Measurements from ENCODE around the gene TGFBR3. TPM values are rescaled to one million over a fixed set of nuclear protein-coding genes. Genes with fewer than 3 reads are reported as not detected.

TGFBR3 gene
- total RNA-seq, 1 experiment from 2014 or later, result 2.4 TPM

DNA sequence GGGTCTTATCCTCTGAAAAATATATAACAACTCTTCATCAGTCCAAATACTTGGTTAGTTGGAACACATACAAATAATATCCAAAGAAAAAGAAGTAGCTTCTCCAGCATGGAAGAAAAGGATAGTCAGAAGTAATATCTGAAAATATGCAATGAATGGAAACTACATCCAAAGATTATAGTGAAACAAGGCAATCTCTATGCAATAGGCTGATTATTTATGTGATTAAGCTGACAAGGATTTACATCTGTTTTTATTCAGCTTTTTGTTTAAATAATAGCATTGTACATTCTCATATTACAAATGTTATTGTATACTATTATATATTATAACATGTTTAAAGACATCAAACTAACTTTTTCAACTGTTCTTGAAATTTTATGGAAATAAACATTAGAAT, 15.3 kb upstream of the TGFBR3 start:
- Histone ChIP-seq H3K9ac (ENCODE audit: extremely low read depth, insufficient read length, low read length) (no peak overlapping the region), H2BK20ac (ENCODE audit: low read depth, low read length, poor library complexity, severe bottlenecking) (no peak overlapping the region)
- no peaks in the 10 kb centered on the region for H3K9me3 Mint-ChIP-seq

More for the DNA sequence above, 15.3 kb upstream of the TGFBR3 start:
- H3K4me1 Mint-ChIP-seq, result no peaks in the 10 kb centered on the region
- Histone ChIP-seq H3K27ac (ENCODE audit: insufficient read length, low read depth, low read length) (no peak overlapping the region), H3K79me2 (ENCODE audit: insufficient read depth, low read length) (no peaks in the 10 kb centered on the region), H4K20me1 (ENCODE audit: control insufficient read depth, insufficient read depth, insufficient read length) (no peaks in the 10 kb centered on the region), H4K5ac (ENCODE audit: insufficient read length, low read depth, low read length) (no peak overlapping the region), H3K4me2 (ENCODE audit: insufficient read depth, insufficient read length, low read length) (no peak overlapping the region), H3K23me2 (ENCODE audit: insufficient read length, low read depth, low read length, poor library complexity, severe bottlenecking) (no peaks in the 10 kb centered on the region), H4K8ac (replicated peaks; ENCODE audit: insufficient read length, low read depth, low read length) (no peak overlapping the region), H3K4ac (ENCODE audit: low read depth, low read length) (no peak overlapping the region), H2BK15ac (ENCODE audit: low read depth, low read length) (no peak overlapping the region), H3K9me3 (ENCODE audit: control insufficient read depth, low read depth, low read length) (no peaks in the 10 kb centered on the region), H2AK5ac (ENCODE audit: insufficient read length, low read length) (no peak overlapping the region), H2BK5ac (ENCODE audit: insufficient read length, low read length) (no peak overlapping the region), H3K14ac (ENCODE audit: insufficient read depth, low read length) (no peak overlapping the region), H3K18ac (ENCODE audit: insufficient read length, low read depth, low read length) (no peak overlapping the region), H2BK120ac (ENCODE audit: low read depth, low read length, poor library complexity, severe bottlenecking) (no peak overlapping the region), H3K27me3 (ENCODE audit: insufficient read depth, low read length) (no peaks in the 10 kb centered on the region), H3T11ph (ENCODE audit: low read length) (no peak overlapping the region), H3K79me1 (ENCODE audit: insufficient read depth, low read depth, low read length, poor library complexity, severe bottlenecking) (no peaks in the 10 kb centered on the region), H3K23ac (ENCODE audit: insufficient read length, low read depth, low read length) (no peak overlapping the region), H3K4me1 (ENCODE audit: insufficient read depth, low read length) (no peaks in the 10 kb centered on the region), H2AFZ (ENCODE audit: low read length) (no peak overlapping the region), H3K56ac (ENCODE audit: insufficient read length, low read depth, low read length) (no peak overlapping the region), H2BK12ac (ENCODE audit: insufficient read length, low read depth, low read length) (no peak overlapping the region), H4K91ac (ENCODE audit: insufficient read length, low read depth, low read length) (no peak overlapping the region)
- no peak for DNase-seq
- no peaks in the 10 kb centered on the region for H3K36me3 Mint-ChIP-seq (ENCODE audit: insufficient read depth in 1 of 3, low read depth in 3 of 3)
- no peaks in the 10 kb centered on the region for H3K27me3 Mint-ChIP-seq (ENCODE audit: low read depth)
- H3K27ac Mint-ChIP-seq, result no peak overlapping the region
- no peak overlapping the region for H3K4me3 Mint-ChIP-seq
- TF ChIP-seq, protein P1, sequence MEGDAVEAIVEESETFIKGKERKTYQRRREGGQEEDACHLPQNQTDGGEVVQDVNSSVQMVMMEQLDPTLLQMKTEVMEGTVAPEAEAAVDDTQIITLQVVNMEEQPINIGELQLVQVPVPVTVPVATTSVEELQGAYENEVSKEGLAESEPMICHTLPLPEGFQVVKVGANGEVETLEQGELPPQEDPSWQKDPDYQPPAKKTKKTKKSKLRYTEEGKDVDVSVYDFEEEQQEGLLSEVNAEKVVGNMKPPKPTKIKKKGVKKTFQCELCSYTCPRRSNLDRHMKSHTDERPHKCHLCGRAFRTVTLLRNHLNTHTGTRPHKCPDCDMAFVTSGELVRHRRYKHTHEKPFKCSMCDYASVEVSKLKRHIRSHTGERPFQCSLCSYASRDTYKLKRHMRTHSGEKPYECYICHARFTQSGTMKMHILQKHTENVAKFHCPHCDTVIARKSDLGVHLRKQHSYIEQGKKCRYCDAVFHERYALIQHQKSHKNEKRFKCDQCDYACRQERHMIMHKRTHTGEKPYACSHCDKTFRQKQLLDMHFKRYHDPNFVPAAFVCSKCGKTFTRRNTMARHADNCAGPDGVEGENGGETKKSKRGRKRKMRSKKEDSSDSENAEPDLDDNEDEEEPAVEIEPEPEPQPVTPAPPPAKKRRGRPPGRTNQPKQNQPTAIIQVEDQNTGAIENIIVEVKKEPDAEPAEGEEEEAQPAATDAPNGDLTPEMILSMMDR (conservative IDR thresholded peaks at IDR 0.05), result no peak
